Spleen (tissue), 7 donors: Measurements from ENCODE around the gene TTC27.

Experiments used
- CTCF ChIP-seq, 11 experiments: fragments of 200-600 bp in 7 of 11; fragments of 450-650 bp in 4 of 11; sonication (generic) in 4 of 11; IDR thresholded peaks in 8 of 11; conservative IDR thresholded peaks in 3 of 11; 1 replicate in 7 of 11; 2 replicates in 4 of 11; pipeline versions ENCODE4 v1.4.0 to v1.8.0; 2016 to 2021; ENCODE audit warnings: antibody characterized with exemption in 11 of 11, inconsistent platforms in 4 of 11, mild to moderate bottlenecking in 1 of 11
- POLR2AphosphoS5 ChIP-seq, 3 donors: sonication (generic); formaldehyde crosslinking; IDR thresholded peaks; one replicate each; pipeline ENCODE4 v1.5.1; 2017; ENCODE audit warnings: antibody characterized with exemption in 3 of 3
- donor health status: DM: no; HTN: no; CAD: no; lungs with moderate emphysema.
- donor health status: DM: no; HTN: no; CAD: no.
- donor health status: DM: no; HTN: no; CAD: no.

GRCh38 chr2:32745675-32746074, 117.8 kb downstream of the TTC27 start:
- TF ChIP-seq POLR2AphosphoS5 (IDR thresholded peaks at IDR 0.05) (no peak), CTCF (IDR thresholded peaks at IDR 0.05 in 8 of 11, conservative IDR thresholded peaks at IDR 0.05 in 3 of 11) (no peak)
